NOMO-1 (cell line): Measurements from ENCODE around the gene REG3G.

Source experiments
- DNase-seq, 2 experiments: peaks; one replicate each; lab custom pipeline; 2025; ENCODE audit not compliant: unreplicated experiment in 2 of 2; lab: John Stamatoyannopoulos, UW

Gene REG3G

GRCh38 chr2:79025421-79025820, at the start of gene REG3G:
TSS of gene REG3G (plus strand) at chr2:79025702. CDS start at chr2:79026094, 392 bp downstream.
- DNase-seq: no peak

- DNase-seq: peak; percentile 73 to 98
Measured at GRCh38 chr2:78977661-78978145, 47.8 kb upstream of the REG3G start.

DNA sequence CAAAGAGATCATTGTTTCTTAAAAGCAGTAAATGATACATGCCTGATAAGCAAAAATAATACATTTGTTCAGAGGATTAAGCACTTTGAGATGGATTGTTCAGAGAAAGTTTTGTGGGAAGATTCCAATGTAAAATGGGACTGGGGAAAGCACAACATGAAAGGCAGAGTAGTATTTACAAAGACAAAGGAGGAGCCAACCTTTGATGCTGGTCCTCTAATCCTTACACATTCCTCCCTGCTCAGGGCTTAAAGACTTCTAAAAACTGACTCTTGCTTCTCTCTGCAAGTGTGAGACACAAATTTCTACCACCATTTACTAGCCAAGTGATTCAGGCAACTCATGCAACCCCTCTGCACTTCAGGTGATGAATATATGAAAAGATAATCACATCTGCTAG, 47.2 kb upstream of the REG3G start:
- DNase-seq: no peak

DNA sequence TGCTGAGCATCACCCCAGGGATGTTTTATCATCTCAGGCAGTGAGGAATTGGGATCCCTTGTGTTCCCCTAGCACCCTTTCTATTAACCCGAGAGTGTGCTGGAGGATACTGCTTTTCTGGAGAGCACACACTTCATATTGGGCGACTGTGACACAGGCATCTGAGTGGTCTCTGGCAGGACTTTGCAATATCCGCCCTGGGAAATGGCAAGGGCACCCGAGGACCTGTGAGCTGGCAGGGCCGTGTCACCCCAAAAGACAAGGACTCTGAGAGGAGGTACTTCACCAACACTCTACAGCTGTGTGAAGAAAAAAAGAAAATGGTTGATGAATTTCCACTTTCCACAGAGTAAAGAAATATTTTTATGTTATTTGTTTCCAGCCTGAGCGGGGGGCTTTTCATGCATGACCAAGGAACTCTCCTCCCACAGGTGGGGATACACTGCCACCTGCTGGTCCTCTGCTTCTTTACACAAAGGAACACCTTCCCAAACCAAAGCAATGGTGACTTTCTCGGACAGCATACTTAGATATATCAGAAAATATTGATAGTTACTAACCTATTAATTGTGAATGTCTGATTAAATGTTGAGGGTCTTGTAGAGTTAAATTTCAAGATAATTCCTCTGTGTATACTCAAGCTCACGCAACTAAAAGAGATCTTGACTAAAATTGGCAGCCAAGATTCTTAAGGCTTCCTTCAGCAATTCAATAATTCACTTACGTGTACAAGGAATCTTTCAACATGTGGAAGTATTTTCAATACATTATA, 45.9 kb upstream of the REG3G start:
- peak in 1 of 2 experiments; percentile 52 for DNase-seq

DNA sequence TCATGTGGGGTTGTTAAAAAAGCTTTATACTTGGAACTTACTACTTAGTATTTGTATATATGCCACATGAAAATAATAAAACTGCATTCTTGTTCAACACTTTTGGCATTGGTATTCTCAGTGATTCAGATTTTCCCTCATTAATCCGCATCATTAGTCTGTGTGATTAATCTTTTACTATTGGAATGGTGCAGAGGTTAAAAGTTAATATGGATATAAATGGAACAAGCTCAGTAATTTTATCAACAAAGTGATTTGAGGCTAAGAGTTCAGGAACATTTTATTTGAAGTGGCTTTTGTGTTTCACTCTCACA, 45.4 kb upstream of the REG3G start:
- DNase-seq: no peak

GRCh38 chr2:78980871-78981270, 44.6 kb upstream of the REG3G start:
- no peak for DNase-seq

DNA sequence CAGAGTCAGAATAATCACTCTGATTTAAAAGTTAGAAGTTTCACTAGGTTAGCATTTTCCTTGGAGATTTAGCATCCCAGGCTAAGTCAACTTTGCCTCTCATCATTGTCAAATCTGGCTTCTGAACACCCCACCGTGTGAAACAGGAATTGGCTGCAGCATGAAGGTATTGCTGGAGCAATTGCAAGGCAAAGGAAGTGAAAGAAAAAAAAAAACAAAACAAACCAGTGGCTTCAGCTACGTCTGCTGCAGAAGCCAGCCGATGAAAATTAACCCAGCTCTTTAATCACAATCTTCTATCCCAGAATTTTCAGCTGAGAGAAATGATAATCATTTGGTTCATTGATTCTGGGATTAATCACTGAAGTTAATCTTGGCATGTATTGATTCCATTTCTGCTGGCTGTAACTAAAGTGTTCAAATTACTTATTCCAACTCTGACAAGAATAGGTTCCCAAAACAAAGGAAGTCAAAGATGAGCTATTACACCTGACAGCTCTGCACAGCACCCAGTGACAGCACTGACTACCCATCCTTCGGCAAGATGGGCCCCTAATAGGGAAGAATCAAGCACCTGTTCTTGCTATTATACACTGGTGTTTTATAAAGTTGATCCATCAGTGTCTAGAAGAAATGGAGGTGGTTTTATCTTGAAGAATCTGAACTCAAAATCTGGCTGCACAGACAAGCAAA, 42.7 kb upstream of the REG3G start:
- peak; percentile 28 to 34 for DNase-seq

DNA sequence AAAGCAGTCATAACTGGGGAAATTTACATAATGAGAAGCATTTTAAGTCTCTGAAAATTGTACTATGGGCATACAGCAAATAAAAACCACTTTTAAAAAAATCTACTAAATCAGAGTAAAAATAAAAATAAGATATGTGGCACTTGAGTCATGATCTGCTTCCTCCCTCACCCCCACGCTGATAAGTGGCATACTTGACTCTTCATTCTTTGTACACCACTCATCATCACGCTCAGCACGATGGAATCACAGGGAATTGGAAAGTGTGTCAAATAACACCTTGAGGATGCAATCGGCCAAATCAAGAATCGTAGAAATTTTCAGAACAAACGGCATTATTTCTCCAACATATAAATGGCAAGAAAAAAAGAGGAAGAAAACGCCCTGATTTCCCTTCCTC, 41.1 kb upstream of the REG3G start:
- no peak for DNase-seq

DNA sequence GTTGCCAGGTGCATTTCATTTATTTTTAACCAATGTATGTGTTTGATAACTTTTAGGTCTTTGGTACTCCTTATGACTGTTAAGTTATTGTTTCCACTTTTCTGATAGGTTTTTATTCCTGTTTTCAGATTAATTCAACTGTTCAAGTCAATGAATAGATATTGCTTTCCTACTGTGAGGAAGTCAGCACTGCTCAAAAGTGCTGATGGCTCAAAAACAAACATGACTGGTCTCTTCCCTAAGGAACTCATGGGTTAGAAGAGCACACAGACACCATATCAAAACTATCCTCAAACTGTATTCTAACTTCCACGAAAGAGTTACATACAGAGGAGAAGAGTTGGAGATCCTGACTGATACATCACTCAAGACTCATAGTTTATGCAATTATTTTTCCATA, 39.9 kb upstream of the REG3G start:
- DNase-seq: no peak

GRCh38 chr2:78989051-78989450, 36.5 kb upstream of the REG3G start:
- no peak for DNase-seq

DNA sequence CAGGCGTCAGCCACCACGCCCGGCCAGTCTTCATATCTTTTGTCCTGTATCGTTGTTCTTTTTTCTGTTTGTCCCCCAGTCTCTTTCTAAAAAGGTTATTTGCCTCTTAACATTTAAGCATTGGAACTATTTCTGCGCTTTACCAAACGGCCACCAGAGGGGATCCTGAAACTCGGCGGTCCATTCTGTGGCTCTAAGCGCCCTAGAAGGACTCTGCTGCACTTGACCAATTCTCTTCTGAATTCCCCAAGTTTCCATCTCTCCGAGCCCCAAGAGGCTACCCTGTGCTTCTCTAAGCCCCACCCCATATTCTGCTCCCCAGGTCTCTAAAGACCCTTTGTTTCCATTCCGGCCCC, 33.1 kb upstream of the REG3G start:
- peak; percentile 50 to 53 for DNase-seq

DNA sequence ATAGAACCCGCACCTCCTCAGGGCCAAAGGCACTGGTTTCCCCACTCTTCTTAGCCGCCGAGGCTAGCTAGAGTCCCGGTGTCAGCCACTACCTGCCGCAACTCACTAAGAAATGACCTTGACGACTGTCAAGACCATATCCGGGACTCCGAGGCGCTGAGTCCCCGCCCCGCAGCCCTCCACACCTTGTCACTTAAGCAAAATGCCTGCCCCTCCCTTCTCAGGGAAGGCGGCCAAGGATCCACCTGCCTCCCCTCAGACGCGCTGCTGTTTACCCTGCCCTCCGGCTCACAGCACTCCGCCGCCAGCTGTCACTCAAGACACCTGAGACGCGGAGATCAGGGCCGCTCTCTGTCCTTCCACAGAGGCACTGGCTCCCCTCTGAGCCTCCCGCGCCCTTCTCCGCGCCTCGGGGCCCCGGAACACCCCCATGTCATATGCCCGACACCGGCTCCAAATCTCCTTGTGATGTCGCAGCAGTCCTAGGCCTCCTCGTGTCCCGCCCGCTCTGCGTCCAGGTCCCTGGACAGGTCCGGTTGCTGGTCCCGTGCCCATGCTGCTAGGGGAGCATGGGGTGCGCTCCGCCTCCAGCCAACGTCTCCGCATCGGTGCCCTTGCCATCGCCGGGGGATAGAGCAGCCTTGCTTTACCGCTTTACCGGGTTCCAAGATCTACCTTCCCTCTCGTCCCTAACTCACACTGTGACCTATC, 32.5 kb upstream of the REG3G start:
- no peak for DNase-seq

GRCh38 chr2:78993518-78994148, 31.9 kb upstream of the REG3G start:
- DNase-seq: no peak

DNA sequence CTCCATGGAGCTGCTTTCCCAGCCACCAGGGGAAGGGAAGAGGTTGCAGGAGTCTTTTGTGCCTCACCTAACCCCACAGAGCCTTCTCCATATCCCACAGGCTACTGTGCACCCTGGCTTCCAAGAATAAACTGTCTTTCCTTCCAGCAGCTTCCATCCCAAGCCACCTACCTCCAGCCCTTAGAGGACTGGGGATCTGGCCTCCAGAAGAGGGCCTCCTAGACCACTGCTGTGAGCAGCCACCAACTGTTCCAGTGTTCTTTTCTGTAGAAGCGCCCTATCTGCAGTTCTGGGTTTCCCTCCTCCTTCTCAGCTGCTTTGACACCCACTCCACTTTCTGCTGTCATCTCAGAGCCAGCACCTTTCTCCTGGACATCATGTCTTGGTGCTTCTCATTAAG, 30.7 kb upstream of the REG3G start:
- DNase-seq: no peak

- DNase-seq: peak in 1 of 2 experiments; percentile 19
Measured at GRCh38 chr2:78999406-78999805, 26.1 kb upstream of the REG3G start.

DNA sequence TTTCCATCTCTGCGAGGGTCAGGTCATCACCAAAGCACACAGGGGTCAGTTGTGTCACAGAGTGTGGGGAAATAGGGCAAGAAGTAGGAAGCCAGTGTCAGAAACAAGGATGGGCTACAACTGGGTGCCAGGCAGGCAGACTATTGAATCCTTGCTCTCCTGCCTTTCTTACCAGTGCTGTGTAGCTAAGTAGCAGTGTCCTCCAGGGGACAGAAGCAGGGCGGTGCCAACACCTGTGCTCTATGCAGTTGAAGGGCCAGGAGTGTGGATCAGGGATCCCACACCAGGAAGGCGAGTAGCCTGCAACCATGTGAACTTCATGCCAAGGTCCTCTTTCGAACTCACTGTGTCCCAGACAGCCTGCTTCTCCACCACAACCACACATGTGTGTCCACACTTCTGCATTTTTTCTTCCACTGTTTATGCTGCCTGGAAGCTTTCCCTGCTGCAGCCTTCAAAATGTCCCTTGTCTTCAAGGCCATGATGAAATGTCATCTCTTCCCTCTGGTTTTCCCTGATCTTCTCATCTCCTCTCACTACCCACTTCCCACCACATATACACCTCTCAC, 25.4 kb upstream of the REG3G start:
- no peak for DNase-seq

DNA sequence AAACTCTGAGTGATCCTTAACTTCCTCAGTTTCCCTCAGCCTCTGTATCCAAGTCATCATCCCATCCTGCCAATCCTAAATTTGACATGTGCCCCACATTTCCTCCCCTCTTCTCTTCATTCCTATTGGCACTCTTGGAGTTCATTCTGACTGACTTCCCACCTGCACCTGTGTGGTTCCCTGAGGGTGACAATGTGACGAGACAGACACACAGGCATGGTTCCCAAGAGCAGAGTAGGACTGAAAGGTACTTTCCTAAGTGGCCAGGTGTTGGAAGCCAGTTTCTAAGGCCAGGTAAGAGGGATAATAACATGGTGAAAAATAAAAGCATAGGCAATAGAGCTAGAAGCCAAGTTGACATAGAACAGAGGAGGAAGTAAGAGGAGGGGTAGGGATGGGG, 24.2 kb upstream of the REG3G start:
- no peak for DNase-seq

GRCh38 chr2:79004680-79005079, 20.8 kb upstream of the REG3G start:
- DNase-seq: no peak

DNA sequence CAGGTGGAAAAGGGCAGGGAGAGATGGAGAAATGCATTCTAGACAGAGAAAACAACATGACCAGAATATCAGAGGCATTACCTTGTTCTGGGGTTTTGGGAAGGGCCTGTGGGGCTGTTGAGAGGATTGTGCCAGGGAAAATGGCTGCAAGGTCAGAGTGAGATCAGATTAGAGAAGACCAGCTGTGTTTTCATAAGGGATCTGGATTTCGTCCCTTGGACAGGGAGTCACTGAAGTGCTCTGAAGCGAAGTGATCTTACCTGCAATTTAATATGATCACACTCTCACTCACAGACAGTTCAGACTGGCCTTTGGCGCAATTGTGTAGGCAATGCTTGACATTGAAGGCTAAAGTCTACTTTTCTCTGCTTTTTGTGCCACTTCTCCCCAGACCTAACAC, 20.3 kb upstream of the REG3G start:
- no peak for DNase-seq

GRCh38 chr2:79009388-79009787, 16.1 kb upstream of the REG3G start:
- no peak for DNase-seq

GRCh38 chr2:79011496-79011895, 14.0 kb upstream of the REG3G start:
- DNase-seq: no peak
